HG03439 (cell line): Measurements from ENCODE around the gene C2orf92.
"Not testable (repeated sequence)": the region's sequence is repeated elsewhere in the genome, so short reads cannot be mapped to it uniquely, and the experiment has no call there.

Experiments
- ATAC-seq: cut with Tn5 transposase; IDR thresholded peaks from one replicate; pipeline ENCODE4 v1.9.1; 2021; ENCODE audit warnings: mild to moderate bottlenecking, moderate library complexity; ENCODE audit not compliant: unreplicated experiment

C2orf92 gene

GRCh38 chr2:97688062-97688827 lies 18.7 kb downstream of the C2orf92 start:
- ATAC-seq, result no peak

- no peak for ATAC-seq
These were observed 21.7 kb downstream of the C2orf92 start for GRCh38 chr2:97691166-97691565.

- no peak for ATAC-seq
These were observed 24.0 kb downstream of the C2orf92 start for GRCh38 chr2:97693476-97693875.

GRCh38 chr2:97695744-97696143 lies 26.2 kb downstream of the C2orf92 start:
- ATAC-seq, result no peak

- ATAC-seq, result peak; percentile 61
These were observed 28.0 kb downstream of the C2orf92 start for GRCh38 chr2:97697252-97698235.

GRCh38 chr2:97698530-97698929 lies 29.0 kb downstream of the C2orf92 start:
- ATAC-seq, result no peak

GRCh38 chr2:97699765-97700444 lies 30.4 kb downstream of the C2orf92 start:
- ATAC-seq, result no peak

GRCh38 chr2:97701186-97701585 lies 31.7 kb downstream of the C2orf92 start:
- ATAC-seq, result no peak

GRCh38 chr2:97701851-97702465 lies 32.4 kb downstream of the C2orf92 start:
- ATAC-seq, result no peak

- ATAC-seq, result no peak
These were observed 33.4 kb downstream of the C2orf92 start for GRCh38 chr2:97702731-97703470.

GRCh38 chr2:97703741-97704140 lies 34.2 kb downstream of the C2orf92 start:
- ATAC-seq, result no peak

GRCh38 chr2:97704989-97705388 lies 35.5 kb downstream of the C2orf92 start:
- no peak for ATAC-seq

- no peak for ATAC-seq
These were observed 36.6 kb downstream of the C2orf92 start for GRCh38 chr2:97706112-97706511.

- ATAC-seq, result no peak
These were observed 37.3 kb downstream of the C2orf92 start for GRCh38 chr2:97706708-97707345.

- no peak for ATAC-seq
These were observed 38.0 kb downstream of the C2orf92 start for GRCh38 chr2:97707362-97708047.

GRCh38 chr2:97708048-97708380 lies 38.5 kb downstream of the C2orf92 start:
- ATAC-seq, result no peak

- ATAC-seq, result no peak
These were observed 39.1 kb downstream of the C2orf92 start for GRCh38 chr2:97708608-97709007.

GRCh38 chr2:97711394-97711711 lies 41.8 kb downstream of the C2orf92 start:
- ATAC-seq, result no peak

- ATAC-seq, result not testable (repeated sequence)
These were observed 42.7 kb downstream of the C2orf92 start for GRCh38 chr2:97712175-97712574.
